HG03571 (cell line): ENCODE results near the gene UMAD1.
A peak's percentile ranks its signal among the peaks of the same experiment; 100 is the strongest.
"Not testable (repeated sequence)": the region's sequence is repeated elsewhere in the genome, so short reads cannot be mapped to it uniquely, and the experiment has no call there.

Experiments used
- ATAC-seq: cut with Tn5 transposase; IDR thresholded peaks from one replicate; pipeline ENCODE4 v1.9.1; 2021; ENCODE audit not compliant: unreplicated experiment

UMAD1 gene

DNA sequence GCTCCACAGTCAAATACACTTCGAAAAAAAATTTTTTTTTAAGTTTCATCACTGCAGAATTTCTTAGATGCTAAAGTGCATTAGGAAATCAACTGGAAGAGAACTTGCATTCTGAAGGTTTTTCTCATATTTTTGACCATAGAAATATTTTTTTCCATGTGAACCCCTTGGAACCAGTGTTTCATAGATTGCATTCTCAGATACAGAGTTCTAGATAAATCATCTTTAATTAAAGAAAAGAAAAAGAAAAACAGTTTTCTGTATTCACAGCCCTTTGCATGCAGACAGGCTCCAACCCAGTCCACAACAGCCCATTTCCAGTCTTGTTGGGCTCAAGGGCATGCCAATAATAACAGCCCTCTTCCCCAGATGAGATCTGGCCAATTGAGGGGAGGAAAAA, 153.4 kb downstream of the UMAD1 start:
- no peak for ATAC-seq

- ATAC-seq, result no peak
These were observed 154.7 kb downstream of the UMAD1 start for GRCh38 chr7:7795203-7795602.

DNA sequence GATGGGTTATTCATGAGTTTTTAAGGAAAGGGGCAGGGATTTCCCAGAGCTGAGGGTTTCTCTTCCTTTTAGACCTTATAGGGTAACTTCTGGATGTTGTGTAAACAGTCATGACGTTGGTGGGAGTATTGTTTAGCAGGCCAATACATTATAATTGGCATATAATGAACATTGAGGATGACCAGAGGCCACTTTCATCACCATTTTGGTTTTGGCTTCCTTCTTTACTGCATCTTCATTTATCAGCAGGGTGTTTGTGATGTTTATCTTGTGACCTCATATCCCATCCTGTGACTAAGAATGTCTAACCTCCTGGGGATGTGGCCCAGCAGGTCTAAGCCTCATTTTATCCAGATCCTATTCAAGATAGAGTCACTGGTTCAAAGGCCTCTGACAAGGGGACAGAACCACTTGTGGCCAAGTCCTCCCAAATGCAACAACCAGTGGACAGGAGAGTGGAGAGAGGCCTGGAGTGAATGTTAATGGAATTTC, 155.1 kb downstream of the UMAD1 start:
- no peak for ATAC-seq

DNA sequence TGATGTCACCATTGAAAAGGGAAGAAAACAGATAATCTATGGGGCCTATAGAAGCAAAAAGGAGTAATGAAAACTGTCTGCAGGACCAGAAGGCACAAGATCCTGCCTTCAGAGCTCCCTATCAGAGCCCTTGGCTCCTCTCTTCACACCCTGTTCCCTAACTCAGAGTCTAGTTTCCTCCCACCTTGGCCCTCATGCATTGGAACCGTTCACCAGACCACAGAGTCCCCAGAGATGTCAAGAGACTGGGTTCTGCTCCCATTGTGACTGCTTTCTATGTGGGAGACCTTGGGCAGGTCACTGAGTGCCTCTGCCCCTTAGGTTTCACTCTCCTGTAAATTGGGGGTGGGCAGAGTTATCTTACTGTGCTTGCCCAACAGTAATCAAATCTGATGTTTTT, 158.0 kb downstream of the UMAD1 start:
- no peak for ATAC-seq

- ATAC-seq, result no peak
These were observed 158.6 kb downstream of the UMAD1 start for GRCh38 chr7:7799138-7799537.

DNA sequence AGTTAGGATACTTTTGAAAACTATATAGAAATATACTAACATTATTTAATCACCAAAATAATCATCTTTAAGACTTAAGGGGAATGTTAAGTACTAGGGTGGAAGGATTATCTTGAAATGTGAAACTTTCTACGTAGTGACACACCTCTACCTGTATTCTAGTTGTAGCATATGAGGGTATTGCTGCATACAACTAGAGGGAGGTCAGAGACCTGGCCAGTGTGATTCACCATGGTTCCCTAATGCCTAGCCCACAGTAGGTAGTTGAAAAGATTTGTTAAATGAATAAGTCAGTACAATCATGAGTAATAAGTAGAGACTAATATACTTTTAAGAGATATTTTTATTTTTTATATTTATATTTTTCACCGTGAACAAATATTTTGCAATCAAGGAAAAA, 162.0 kb downstream of the UMAD1 start:
- no peak for ATAC-seq

DNA sequence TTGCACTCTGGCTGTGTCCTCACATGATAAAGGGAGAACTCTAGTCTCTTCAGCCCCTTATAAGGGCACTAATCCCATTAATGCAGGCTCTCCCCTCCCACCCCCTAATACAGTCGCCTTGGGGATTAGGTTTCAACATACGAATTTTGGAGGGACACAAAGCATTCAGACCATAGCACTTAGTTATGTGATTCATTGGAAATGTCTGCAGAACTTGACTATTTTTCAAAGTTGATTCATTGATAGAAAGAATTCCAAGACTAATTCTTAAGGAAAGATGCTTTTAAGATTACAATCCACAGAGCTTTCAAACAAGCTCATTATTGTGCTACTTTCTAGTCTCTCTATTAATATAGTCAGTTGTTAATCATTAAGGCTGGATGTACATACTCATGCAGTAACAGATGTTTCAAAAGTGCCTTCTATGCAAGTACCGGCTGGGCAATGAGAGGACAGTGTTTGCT, 163.2 kb downstream of the UMAD1 start:
- ATAC-seq, result peak; percentile 84

GRCh38 chr7:7804822-7805221, 164.3 kb downstream of the UMAD1 start:
- ATAC-seq, result not testable (repeated sequence)

- no peak for ATAC-seq
These were observed 165.1 kb downstream of the UMAD1 start for GRCh38 chr7:7805511-7806153.

- no peak for ATAC-seq
These were observed 167.6 kb downstream of the UMAD1 start for GRCh38 chr7:7808156-7808555.

- no peak for ATAC-seq
These were observed 168.1 kb downstream of the UMAD1 start for GRCh38 chr7:7808626-7809025.

- no peak for ATAC-seq
These were observed 169.8 kb downstream of the UMAD1 start for GRCh38 chr7:7810380-7810779.

DNA sequence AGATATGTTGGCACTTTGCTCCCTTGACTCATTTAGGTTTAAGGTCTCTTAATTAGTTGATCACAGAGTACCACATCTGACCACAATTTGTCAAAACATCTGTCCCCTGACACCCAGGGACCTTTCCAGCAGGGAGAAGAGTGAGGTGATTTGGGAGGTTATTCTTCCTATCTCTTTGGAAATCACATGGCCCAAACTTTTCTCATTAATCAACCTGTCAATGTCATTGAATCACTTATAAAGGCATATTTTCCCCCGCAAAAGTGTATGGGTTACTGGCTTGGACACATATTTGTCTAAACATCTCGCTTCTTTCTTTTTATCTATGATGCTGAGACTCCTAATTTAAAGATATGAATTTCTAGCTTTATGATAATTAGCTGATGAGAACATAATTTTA, 170.3 kb downstream of the UMAD1 start:
- ATAC-seq, result no peak

DNA sequence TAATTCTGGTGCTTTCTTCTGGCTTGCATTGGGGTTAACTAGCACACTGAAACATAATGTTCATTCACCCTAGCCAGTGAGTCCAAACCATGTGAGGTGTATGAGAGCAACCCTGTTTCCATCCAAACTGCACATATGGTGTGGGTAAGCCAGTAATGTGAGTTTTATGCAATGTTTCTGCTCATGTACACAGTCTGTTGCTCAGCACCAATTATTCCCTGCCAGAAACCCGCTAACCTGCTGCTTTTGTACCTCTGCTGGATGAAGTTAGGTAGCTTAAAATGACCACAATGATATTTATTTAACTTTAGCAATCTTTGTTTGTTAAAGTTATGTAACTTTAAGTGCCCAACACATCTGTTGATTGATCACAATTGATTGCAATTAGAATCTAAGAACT, 171.6 kb downstream of the UMAD1 start:
- no peak for ATAC-seq

- ATAC-seq, result no peak
These were observed 174.8 kb downstream of the UMAD1 start for GRCh38 chr7:7815395-7815794.

DNA sequence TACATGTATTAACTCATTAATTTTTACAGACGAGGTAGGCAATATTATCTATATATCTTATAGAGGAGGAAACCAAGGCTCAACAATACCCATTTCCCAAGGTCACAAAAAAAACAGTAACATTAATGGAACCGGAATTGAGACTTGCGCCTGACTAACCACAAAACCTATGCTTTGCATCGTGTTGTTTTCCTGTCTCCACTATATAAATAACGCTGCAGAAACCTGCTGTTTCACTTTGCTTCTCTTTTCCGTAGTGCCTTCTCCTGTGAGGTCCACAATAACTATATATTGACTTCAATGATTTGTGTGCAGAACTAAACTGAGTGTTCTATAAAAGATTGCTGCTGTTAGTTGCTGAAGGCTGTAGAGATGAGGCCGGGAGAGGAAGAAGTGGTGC, 175.5 kb downstream of the UMAD1 start:
- ATAC-seq, result no peak

GRCh38 chr7:7816816-7817536, 176.4 kb downstream of the UMAD1 start:
- no peak for ATAC-seq

DNA sequence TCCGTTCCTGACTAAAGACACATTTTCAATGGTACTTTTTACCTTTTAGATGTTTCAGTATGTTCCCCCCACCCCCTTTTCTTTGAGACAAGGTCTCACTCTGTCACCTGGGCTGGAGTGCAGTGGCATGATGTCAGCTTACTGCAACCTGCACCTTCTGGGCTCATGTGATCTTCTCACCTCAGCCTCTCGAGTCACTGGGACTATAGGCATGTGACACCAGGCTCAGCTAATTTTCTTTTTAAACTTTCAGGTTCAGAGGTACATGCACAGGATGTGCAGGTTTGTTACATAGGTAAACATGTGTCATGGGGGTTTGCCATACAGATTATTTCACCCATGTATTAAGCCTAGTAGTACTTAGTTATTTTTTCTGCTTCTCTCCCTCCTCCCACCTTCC, 177.2 kb downstream of the UMAD1 start:
- ATAC-seq, result no peak

GRCh38 chr7:7818179-7818578, 177.6 kb downstream of the UMAD1 start:
- ATAC-seq, result not testable (repeated sequence)

GRCh38 chr7:7819442-7820247, 179.1 kb downstream of the UMAD1 start:
- peak; percentile 56 for ATAC-seq

DNA sequence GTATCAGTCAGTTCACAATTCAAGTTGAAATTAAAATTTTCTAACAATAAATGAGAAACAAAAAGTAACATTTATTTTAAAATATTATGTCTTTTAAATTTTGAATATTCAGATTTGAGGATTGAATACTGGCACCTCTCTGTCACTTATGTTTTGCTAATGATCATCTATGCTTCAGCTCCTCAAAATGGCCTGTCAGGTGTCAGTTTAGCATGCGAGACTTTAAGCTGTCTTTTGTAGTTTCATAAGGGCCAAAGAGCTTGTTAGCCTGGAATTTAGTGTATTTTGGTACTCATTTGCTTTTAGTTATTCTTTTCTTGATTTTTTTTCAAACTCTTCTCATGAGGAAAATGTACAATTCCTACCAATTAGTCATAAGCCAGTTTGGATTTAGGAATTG, 179.9 kb downstream of the UMAD1 start:
- ATAC-seq, result no peak

DNA sequence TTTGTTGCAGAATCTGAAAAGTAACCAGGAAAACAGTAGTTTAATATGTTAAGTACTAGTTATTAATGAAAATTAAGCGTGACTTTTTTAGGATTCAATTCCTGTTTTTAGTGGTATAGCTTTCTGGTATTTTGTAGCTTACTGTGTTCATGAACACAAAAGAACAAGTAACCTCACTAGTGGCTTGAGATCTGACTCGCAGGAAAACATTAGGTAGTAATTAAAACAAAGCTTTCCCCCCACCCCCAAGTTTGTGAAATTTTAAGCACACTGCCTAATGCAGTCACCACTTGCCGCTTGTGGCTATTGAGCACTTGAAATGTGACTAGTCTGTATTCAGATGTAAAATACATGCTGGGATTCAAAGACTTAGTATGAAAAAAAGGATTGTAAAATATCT, 180.4 kb downstream of the UMAD1 start:
- peak; percentile 52 for ATAC-seq
